ENCODE measurements around the gene PPWD1.
A peak's percentile ranks its signal among the peaks of the same experiment; 100 is the strongest.
"Not testable (repeated sequence)": the region's sequence is repeated elsewhere in the genome, so short reads cannot be mapped to it uniquely, and the experiment has no call there.

The PPWD1 gene

GRCh38 chr5:65562731-65563701, at the start of gene PPWD1, which contains the start of gene CENPK:
PPWD1 (plus strand) TSS chr5:65563296; CDS start chr5:65563311, 15 bp downstream.
CENPK (minus strand) TSS chr5:65563168; CDS start chr5:65554907, 8,261 bp downstream.
- peak; percentile 91 for DNase-seq

GRCh38 chr5:65525726-65526125, 37.4 kb upstream of the PPWD1 start:
- DNase-seq = no peak

- no peak for DNase-seq
Observed at GRCh38 chr5:65530904-65531303, 32.2 kb upstream of the PPWD1 start.

- no peak for DNase-seq
Observed at GRCh38 chr5:65535529-65535987, 27.5 kb upstream of the PPWD1 start.

GRCh38 chr5:65539827-65540226, 23.3 kb upstream of the PPWD1 start:
- DNase-seq = no peak

GRCh38 chr5:65544473-65544872, 18.6 kb upstream of the PPWD1 start:
- no peak for DNase-seq

GRCh38 chr5:65546141-65546540, 17.0 kb upstream of the PPWD1 start:
- no peak for DNase-seq

- no peak for DNase-seq
Observed at GRCh38 chr5:65548281-65548680, 14.8 kb upstream of the PPWD1 start.

- no peak for DNase-seq
Observed at GRCh38 chr5:65553941-65554340, 9.2 kb upstream of the PPWD1 start.

GRCh38 chr5:65555287-65555686, 7.8 kb upstream of the PPWD1 start:
- no peak for DNase-seq

- no peak for DNase-seq
Observed at GRCh38 chr5:65556181-65556580, 6.9 kb upstream of the PPWD1 start.

GRCh38 chr5:65556718-65557117, 6.4 kb upstream of the PPWD1 start:
- no peak for DNase-seq

- no peak for DNase-seq
Observed at GRCh38 chr5:65563777-65564176, 681 bp downstream of the PPWD1 start.

GRCh38 chr5:65566505-65566904, 3.4 kb downstream of the PPWD1 start:
- no peak for DNase-seq

GRCh38 chr5:65570598-65571226, 7.6 kb downstream of the PPWD1 start:
- DNase-seq = no peak

GRCh38 chr5:65577141-65577540, 14.0 kb downstream of the PPWD1 start:
- DNase-seq = no peak

- DNase-seq = no peak
Observed at GRCh38 chr5:65588694-65589093, 25.6 kb downstream of the PPWD1 start.

GRCh38 chr5:65601761-65602160, 38.7 kb downstream of the PPWD1 start:
- DNase-seq = not testable (repeated sequence)

- DNase-seq = no peak
Observed at GRCh38 chr5:65611524-65611923, 48.4 kb downstream of the PPWD1 start.

- no peak for DNase-seq
Observed at GRCh38 chr5:65612298-65612907, 49.3 kb downstream of the PPWD1 start.

GRCh38 chr5:65620021-65620420, 56.9 kb downstream of the PPWD1 start:
- no peak for DNase-seq

- DNase-seq = not testable (repeated sequence)
Observed at GRCh38 chr5:65621961-65622360, 58.9 kb downstream of the PPWD1 start.

GRCh38 chr5:65623482-65623881, 60.4 kb downstream of the PPWD1 start:
- no peak for DNase-seq

Measured in activated CD4-positive, CD25-positive, alpha-beta regulatory T cell treated with anti-CD3 and anti-CD28 coated beads, Interleukin-2, amount 50 U/mL, for 72 hours (primary cell).